GM13977 (cell line): ENCODE data around the gene IL1B.
A peak's percentile ranks its signal among the peaks of the same experiment; 100 is the strongest.

Source experiments
- DNase-seq: peaks from one replicate; pipeline ENCODE4 v3.0.0; 2012; ENCODE audit warnings: low spot score
- in situ Hi-C: fragments of 300-500 bp; cut with MboI; formaldehyde crosslinking; loops from one replicate; pipeline ENCODE4 v1.12.0; 2022; ENCODE audit warnings: low sequenced_read_pairs, low pct_unique_long_range_greater_than_20kb, mixed read lengths, inconsistent platforms; ENCODE audit not compliant: unreplicated experiment
- TF ChIP-seq, protein P1 (sequence below): IDR thresholded peaks from 2 replicates; pipeline ENCODE4 v1.5.1; 2012; ENCODE audit warnings: mild to moderate bottlenecking, control low read depth; ENCODE audit not compliant: insufficient read depth; ENCODE audit errors: extremely low read depth, missing control alignments

Gene IL1B

DNA sequence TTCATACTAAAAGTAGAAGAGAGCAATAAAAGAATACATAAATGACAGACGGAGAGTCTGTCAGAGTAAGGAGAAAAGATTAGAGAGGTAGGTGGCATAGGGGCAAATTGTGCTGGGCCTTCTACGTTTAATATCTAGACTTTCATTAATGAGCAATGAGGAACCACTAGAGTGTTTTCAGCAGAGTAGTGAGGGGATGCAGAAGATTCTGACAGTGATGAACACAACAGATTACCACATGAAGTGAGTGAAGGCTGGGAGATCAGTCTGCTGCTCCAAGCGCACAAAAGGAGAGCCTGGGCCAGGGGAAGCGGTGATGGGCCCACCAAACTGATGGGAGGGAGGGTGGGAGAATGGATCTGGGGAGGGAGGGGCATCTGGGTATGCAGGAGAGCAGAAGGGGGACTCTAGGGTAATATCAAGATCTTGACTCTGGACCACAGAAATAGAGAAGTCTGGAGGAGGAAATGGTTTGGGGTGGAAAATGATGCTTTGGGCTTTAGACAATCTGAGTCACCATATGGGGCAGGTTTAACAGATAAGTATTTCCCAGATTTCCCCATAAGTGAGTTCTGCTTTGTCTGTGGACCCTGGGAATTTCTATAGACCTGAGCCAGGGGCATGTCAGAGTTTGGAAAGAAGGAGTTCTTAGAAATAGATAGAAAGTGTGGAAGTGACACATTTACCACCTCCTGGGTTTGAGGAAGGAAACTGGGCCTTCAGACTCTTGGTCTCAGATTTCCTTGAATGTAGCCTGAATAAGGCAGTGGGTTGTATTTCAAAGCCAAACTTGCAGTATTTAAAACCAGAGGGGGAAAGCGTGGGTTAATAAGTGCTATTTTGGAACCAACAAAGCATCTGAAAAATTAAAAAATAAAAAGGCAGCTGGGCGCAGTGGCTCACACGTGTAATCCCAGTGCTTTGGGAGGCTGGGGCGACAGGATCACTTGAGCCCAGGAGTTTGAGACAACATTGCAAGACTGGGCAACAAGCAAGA is 37.3 kb downstream of the IL1B start:
- TF ChIP-seq, protein P1, sequence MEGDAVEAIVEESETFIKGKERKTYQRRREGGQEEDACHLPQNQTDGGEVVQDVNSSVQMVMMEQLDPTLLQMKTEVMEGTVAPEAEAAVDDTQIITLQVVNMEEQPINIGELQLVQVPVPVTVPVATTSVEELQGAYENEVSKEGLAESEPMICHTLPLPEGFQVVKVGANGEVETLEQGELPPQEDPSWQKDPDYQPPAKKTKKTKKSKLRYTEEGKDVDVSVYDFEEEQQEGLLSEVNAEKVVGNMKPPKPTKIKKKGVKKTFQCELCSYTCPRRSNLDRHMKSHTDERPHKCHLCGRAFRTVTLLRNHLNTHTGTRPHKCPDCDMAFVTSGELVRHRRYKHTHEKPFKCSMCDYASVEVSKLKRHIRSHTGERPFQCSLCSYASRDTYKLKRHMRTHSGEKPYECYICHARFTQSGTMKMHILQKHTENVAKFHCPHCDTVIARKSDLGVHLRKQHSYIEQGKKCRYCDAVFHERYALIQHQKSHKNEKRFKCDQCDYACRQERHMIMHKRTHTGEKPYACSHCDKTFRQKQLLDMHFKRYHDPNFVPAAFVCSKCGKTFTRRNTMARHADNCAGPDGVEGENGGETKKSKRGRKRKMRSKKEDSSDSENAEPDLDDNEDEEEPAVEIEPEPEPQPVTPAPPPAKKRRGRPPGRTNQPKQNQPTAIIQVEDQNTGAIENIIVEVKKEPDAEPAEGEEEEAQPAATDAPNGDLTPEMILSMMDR: no peak
- in situ Hi-C loops: no loop called here
- DNase-seq: no peak

DNA sequence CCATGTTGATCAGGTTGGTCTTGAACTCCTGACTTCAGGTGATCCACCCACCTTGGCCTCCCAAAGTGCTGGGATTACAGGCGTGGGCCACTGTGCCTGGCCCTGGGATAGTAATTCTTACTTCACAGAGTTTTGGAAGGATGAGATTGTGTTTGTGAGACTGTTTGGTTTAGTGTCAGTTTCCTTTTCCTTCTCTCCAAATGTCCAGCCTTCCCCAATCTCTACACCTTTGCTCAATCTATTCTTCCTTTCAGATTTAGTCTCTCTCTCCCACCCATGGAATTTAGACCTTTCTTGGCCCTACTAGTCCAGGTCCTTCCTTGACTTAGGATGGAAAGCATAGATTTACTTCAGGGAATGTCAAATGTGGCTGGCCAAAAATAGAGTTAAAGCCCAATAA is 40.1 kb downstream of the IL1B start:
- TF ChIP-seq, protein P1: no peak
- in situ Hi-C loops: no loop called here
- no peak for DNase-seq

DNA sequence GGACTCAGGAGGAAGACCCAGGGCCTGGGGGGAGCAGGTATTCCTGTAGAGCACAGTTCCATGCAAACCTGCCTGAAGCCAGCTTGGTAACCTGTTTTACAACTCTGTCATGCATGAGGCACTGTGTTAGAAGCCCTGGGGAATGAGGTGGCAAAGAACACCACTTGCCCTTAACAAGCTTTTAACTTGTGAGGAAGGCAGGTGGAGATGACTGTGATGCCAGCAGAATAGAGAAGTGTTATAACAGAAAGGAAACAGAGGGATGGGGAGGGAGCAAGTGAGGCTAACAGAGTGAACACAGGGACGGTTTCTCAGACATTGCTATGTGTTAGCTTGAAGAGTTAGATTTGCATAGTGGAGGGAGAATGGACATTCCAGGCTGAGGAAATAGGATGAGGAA is 40.8 kb downstream of the IL1B start:
- DNase-seq: no peak
- in situ Hi-C loops: no loop called here
- TF ChIP-seq, protein P1: no peak

DNA sequence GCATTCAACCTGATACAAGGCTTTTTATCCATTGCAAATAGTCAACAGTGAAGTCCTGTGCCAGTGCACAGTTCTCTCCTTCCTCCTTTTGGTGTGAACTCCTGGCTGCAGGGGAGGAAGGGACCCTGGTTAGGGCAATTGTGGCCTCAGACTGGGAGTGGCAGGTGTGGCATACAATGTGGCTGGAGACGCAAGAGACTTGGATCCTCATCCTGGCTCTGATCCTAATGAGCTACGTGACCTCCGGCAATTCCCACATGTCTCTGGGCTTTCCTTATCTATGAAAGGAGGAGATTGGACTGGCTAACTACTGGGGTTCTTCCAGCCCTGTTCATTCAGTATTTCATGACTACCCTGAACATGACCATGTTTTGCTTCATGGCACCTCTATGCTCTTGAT is 41.7 kb downstream of the IL1B start:
- in situ Hi-C loops: no loop called here
- TF ChIP-seq, protein P1: no peak
- no peak for DNase-seq

DNA sequence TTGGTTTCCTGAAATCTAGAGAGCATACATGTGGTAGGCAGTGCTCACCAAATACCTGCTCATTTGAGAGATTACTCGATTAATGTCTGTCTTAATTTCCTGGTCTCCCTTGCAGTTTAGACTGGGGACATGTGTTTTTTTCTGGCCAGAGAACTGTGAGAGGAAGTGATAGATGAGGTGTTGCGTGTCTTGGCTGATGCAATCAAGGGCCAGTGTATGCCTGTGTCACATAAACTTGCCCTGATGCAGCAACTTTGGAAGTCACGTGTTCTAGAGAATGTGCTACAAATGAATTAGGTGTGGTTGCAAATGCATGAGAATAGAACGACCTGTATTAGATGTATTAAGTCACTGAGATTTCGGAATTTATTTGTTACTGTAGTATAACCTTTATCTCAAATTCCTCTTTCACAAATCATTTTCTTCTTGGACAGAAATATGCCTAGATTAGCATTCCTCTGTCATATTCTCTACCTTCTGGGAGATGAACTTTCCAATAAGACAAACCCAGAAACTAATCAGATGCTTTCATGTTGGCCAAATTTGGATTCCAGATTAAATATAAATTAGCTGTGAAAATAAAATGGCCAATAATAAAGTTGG is 42.3 kb downstream of the IL1B start:
- TF ChIP-seq, protein P1: no peak
- in situ Hi-C loops: no loop called here
- peak; percentile 31 for DNase-seq

DNA sequence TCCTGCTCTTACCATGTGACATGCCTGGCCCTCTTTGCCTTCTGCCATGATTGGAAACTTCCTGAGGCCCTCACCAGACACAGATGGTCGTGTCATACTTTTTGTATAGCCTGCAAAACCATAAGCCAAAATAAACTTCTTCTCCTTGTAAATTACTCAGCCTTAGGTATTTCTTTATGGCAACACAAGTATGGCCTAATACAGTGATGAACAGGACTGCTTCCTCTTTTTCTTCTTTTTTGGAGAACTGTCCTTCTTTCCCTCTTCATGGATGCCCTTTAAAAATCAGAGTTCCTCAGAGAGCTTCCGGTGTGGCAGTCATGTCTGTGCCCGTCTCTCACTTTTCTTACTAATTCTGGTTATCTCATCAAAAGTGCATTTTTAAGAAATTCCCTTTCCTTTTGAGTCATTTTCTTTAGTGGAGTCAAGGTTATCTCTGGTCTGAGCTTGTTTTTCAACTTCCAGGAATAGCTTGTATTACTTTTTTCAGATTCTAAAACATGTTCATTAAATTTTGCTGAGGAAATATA is 43.1 kb downstream of the IL1B start:
- TF ChIP-seq, protein P1: no peak
- DNase-seq: no peak
- in situ Hi-C loops: no loop called here
